Measurements from ENCODE around the gene OR5AL1. TPM values are rescaled to one million over a fixed set of nuclear protein-coding genes. Genes with fewer than 3 reads are reported as not detected.

OR5AL1 gene
- total RNA-seq, 4 donors from 2014 or later = not detected

DNA sequence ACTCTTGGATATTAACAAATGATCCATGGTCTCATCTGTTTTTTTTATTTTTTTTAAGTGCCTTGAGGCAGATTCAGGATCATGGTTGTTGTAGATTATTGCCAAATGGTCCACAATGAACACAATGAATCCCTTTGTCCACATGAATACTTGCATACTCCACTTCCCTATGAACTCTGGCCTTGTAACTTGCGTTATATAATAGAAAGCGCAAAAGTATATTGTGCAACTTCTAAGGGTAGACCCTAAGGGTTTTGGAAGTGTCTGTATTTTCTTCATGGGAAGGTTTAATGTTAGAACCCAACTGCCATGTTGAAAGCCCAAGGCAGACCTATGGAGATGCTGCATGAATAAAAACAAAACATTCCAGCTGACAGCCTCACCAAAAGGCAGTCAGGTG, 8.1 kb upstream of the OR5AL1 start:
- WGBS, 2 donors = 81 to 86% methylated on average over 2 of the region's 2 CpGs
- H3K4me1 ChIP-seq = no peaks in the 10 kb centered on the region
- no peaks in the 10 kb centered on the region for H3K9me3 ChIP-seq
- intact Hi-C loops (cut with DNase I) = no loop called here
- no peak overlapping the region for H3K27ac ChIP-seq
- DNase-seq = no peak
- no peak for TF ChIP-seq POLR2A (IDR thresholded peaks at IDR 0.05)
- TF ChIP-seq, protein P1, sequence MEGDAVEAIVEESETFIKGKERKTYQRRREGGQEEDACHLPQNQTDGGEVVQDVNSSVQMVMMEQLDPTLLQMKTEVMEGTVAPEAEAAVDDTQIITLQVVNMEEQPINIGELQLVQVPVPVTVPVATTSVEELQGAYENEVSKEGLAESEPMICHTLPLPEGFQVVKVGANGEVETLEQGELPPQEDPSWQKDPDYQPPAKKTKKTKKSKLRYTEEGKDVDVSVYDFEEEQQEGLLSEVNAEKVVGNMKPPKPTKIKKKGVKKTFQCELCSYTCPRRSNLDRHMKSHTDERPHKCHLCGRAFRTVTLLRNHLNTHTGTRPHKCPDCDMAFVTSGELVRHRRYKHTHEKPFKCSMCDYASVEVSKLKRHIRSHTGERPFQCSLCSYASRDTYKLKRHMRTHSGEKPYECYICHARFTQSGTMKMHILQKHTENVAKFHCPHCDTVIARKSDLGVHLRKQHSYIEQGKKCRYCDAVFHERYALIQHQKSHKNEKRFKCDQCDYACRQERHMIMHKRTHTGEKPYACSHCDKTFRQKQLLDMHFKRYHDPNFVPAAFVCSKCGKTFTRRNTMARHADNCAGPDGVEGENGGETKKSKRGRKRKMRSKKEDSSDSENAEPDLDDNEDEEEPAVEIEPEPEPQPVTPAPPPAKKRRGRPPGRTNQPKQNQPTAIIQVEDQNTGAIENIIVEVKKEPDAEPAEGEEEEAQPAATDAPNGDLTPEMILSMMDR (IDR thresholded peaks at IDR 0.05) = no peak
- H3K4me3 ChIP-seq (replicated peaks in 1 of 3) = no peak overlapping the region
- no peaks in the 10 kb centered on the region for H3K27me3 ChIP-seq
- H3K36me3 ChIP-seq = no peaks in the 10 kb centered on the region

- TF ChIP-seq POLR2A (IDR thresholded peaks at IDR 0.05) = no peak
- TF ChIP-seq, protein P1 (IDR thresholded peaks at IDR 0.05) = no peak
- intact Hi-C loops (cut with DNase I) = no loop called here
Measured at GRCh38 chr11:56410801-56411200, 1.7 kb upstream of the OR5AL1 start.

GRCh38 chr11:56453521-56453920, 41.0 kb downstream of the OR5AL1 start:
- intact Hi-C loops (cut with DNase I) = no loop called here
- Histone ChIP-seq H3K9me3 (no peaks in the 10 kb centered on the region), H3K4me1 (no peaks in the 10 kb centered on the region), H3K4me3 (replicated peaks in 1 of 3) (no peak overlapping the region), H3K36me3 (no peaks in the 10 kb centered on the region), H3K27me3 (no peaks in the 10 kb centered on the region), H3K27ac (no peak overlapping the region)
- DNase-seq = no peak
- 69 to 73% methylated on average over 4 of the region's 4 CpGs for WGBS, 2 donors
- TF ChIP-seq POLR2A (IDR thresholded peaks at IDR 0.05) = no peak
- TF ChIP-seq, protein P1 (IDR thresholded peaks at IDR 0.05) = no peak

More at GRCh38 chr11:56410801-56411200, 1.7 kb upstream of the OR5AL1 start:
- Histone ChIP-seq H3K4me1 (no peaks in the 10 kb centered on the region), H3K9me3 (no peaks in the 10 kb centered on the region), H3K36me3 (no peaks in the 10 kb centered on the region), H3K27me3 (no peaks in the 10 kb centered on the region), H3K27ac (no peak overlapping the region), H3K4me3 (replicated peaks in 1 of 3) (no peak overlapping the region)
- no peak for DNase-seq

DNA sequence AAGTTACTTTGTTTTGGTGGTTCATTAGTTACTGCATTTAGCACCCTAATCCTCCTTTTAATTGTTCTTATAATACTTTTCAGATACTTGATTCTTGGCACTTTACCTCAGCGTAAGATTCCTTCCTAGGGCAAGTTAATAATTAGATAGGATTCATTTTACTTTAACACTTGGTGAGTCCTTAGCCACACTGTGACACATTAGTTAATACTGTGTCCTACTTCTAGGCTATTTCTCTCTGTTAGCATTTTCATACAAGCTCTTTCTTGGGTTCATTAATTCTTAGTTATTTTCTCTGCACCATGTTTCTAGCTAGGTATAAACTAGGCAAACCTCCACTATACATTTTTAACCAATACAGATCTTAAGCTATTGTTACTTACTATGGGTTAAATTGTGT, 44.6 kb downstream of the OR5AL1 start:
- intact Hi-C loops (cut with DNase I) = no loop called here
- Histone ChIP-seq H3K27ac (no peak overlapping the region), H3K36me3 (no peaks in the 10 kb centered on the region), H3K4me1 (no peaks in the 10 kb centered on the region), H3K27me3 (no peaks in the 10 kb centered on the region), H3K4me3 (replicated peaks in 1 of 3) (no peak overlapping the region), H3K9me3 (no peaks in the 10 kb centered on the region)
- WGBS, 2 donors = 81 to 89% methylated on average over 1 of the region's 1 CpG
- no peak for TF ChIP-seq POLR2A (IDR thresholded peaks at IDR 0.05)
- TF ChIP-seq, protein P1 (IDR thresholded peaks at IDR 0.05) = no peak
- no peak for DNase-seq

Other genes starting within 250 kb of the OR5AL1 start
- not detected for gene OR5J2, start 236.1 kb upstream of the OR5AL1 start, total RNA-seq
- not detected for gene OR5T2, start 178.4 kb upstream of the OR5AL1 start, total RNA-seq
- gene OR5T3, start 160.4 kb upstream of the OR5AL1 start, total RNA-seq = not detected
- gene OR5T1, start 138.5 kb upstream of the OR5AL1 start, total RNA-seq = not detected
- not detected for gene OR8H1, start 120.4 kb upstream of the OR5AL1 start, total RNA-seq
- not detected for gene OR8K3, start 97.6 kb upstream of the OR5AL1 start, total RNA-seq
- not detected for gene OR8K1, start 66.7 kb upstream of the OR5AL1 start, total RNA-seq
- not detected for gene OR8J1, start 58.4 kb upstream of the OR5AL1 start, total RNA-seq
- not detected for gene OR8U1, start 37.1 kb upstream of the OR5AL1 start, total RNA-seq
- gene OR5M3, start 60.7 kb downstream of the OR5AL1 start, total RNA-seq = not detected
- not detected for gene OR5M8, start 78.7 kb downstream of the OR5AL1 start, total RNA-seq
- gene OR5M11, start 130.6 kb downstream of the OR5AL1 start, total RNA-seq = not detected
- gene OR5M10, start 165.0 kb downstream of the OR5AL1 start, total RNA-seq = not detected
- gene OR5M1, start 202.2 kb downstream of the OR5AL1 start, total RNA-seq = not detected
- not detected for gene OR5AP2, start 229.7 kb downstream of the OR5AL1 start, total RNA-seq

Data from thyroid gland (tissue), 4 donors.